Breast epithelium (tissue), 4 donors: ENCODE data around the gene ITIH5. TPM values are rescaled to one million over a fixed set of nuclear protein-coding genes. Genes with fewer than 3 reads are reported as not detected.
A peak's percentile ranks its signal among the peaks of the same experiment; 100 is the strongest.

Source experiments
- DNase-seq, 2 donors: peaks; one replicate each; pipeline ENCODE4 v3.0.0-alpha.2; 2019; ENCODE audit warnings: low spot score in 2 of 2
- H3K27ac ChIP-seq, 2 donors: fragments of 200-600 bp; sonication (generic) in 1 of 2; one replicate each; pipeline ENCODE4 v1.5.1; 2016 to 2019; ENCODE audit warnings: mild to moderate bottlenecking in 1 of 2
- H3K27me3 ChIP-seq, 2 donors: fragments of 200-600 bp; sonication (generic) in 1 of 2; one replicate each; pipeline versions ENCODE4 v1.5.1 to v1.6.0; 2017 to 2019; ENCODE audit warnings: control low read depth in 1 of 2, mild to moderate bottlenecking in 1 of 2
- H3K36me3 ChIP-seq: fragments of 200-600 bp; one replicate; pipeline ENCODE4 v1.5.1; 2019
- H3K4me1 ChIP-seq, 2 donors: fragments of 200-600 bp; sonication (generic); one replicate each; pipeline ENCODE4 v1.5.1; 2016 to 2019; ENCODE audit warnings: control low read depth in 1 of 2
- H3K4me3 ChIP-seq, 3 donors: fragments of 200-600 bp; sonication (generic); 1 replicate in 2 of 3; 2 replicates in 1 of 3; pipeline ENCODE4 v1.5.1; 2016 to 2019; ENCODE audit warnings: mild to moderate bottlenecking in 3 of 3, moderate library complexity in 2 of 3
- H3K9me3 ChIP-seq, 2 donors: fragments of 200-600 bp; sonication (generic) in 1 of 2; one replicate each; pipeline ENCODE4 v1.5.1; 2016 to 2019; ENCODE audit warnings: control low read depth in 1 of 2
- POLR2A ChIP-seq: fragments of 450-650 bp; IDR thresholded peaks from one replicate; pipeline ENCODE4 v1.6.1; 2016; ENCODE audit warnings: antibody characterized with exemption, mild to moderate bottlenecking, moderate library complexity
- POLR2AphosphoS5 ChIP-seq, 3 donors: sonication (generic); formaldehyde crosslinking; IDR thresholded peaks; one replicate each; pipeline ENCODE4 v1.6.1; 2017; ENCODE audit warnings: antibody characterized with exemption in 3 of 3
- intact Hi-C: fragments of 100-400 bp; cut with DNase I; formaldehyde crosslinking; loops from one replicate; pipeline ENCODE4 v1.15.1; 2023; ENCODE audit warnings: low total_unique reads
- total RNA-seq, 3 donors: library from RNA; depleted of rRNA; stranded (reverse); fragments of >200 nt; gene quantifications; one replicate each; pipeline ENCODE4 v1.1.0, GENCODE V29; 2016
- TF ChIP-seq, protein P1 (sequence below), 3 donors: fragments of 450-650 bp; IDR thresholded peaks; one replicate each; pipeline ENCODE4 v1.5.1; 2016 to 2017; ENCODE audit warnings: antibody characterized with exemption in 3 of 3, mild to moderate bottlenecking in 3 of 3, moderate library complexity in 3 of 3

The ITIH5 gene
- total RNA-seq, 3 donors from 2014 or later = 18.7 to 407 (median 54.1) TPM

- H3K36me3 ChIP-seq = no peaks in the 10 kb centered on the region
- no peak for DNase-seq
- no peak overlapping the region for H3K4me3 ChIP-seq
- no peak overlapping the region for H3K27ac ChIP-seq
- no peaks in the 10 kb centered on the region for H3K4me1 ChIP-seq
- intact Hi-C loops = no loop called here
- no peaks in the 10 kb centered on the region for H3K27me3 ChIP-seq
- no peak for TF ChIP-seq POLR2AphosphoS5 (IDR thresholded peaks at IDR 0.05)
- TF ChIP-seq POLR2A = no peak
- TF ChIP-seq, protein P1, sequence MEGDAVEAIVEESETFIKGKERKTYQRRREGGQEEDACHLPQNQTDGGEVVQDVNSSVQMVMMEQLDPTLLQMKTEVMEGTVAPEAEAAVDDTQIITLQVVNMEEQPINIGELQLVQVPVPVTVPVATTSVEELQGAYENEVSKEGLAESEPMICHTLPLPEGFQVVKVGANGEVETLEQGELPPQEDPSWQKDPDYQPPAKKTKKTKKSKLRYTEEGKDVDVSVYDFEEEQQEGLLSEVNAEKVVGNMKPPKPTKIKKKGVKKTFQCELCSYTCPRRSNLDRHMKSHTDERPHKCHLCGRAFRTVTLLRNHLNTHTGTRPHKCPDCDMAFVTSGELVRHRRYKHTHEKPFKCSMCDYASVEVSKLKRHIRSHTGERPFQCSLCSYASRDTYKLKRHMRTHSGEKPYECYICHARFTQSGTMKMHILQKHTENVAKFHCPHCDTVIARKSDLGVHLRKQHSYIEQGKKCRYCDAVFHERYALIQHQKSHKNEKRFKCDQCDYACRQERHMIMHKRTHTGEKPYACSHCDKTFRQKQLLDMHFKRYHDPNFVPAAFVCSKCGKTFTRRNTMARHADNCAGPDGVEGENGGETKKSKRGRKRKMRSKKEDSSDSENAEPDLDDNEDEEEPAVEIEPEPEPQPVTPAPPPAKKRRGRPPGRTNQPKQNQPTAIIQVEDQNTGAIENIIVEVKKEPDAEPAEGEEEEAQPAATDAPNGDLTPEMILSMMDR (IDR thresholded peaks at IDR 0.05) = no peak
- no peaks in the 10 kb centered on the region for H3K9me3 ChIP-seq
Observed at GRCh38 chr10:7618461-7618860, 48.3 kb downstream of the ITIH5 start.

DNA sequence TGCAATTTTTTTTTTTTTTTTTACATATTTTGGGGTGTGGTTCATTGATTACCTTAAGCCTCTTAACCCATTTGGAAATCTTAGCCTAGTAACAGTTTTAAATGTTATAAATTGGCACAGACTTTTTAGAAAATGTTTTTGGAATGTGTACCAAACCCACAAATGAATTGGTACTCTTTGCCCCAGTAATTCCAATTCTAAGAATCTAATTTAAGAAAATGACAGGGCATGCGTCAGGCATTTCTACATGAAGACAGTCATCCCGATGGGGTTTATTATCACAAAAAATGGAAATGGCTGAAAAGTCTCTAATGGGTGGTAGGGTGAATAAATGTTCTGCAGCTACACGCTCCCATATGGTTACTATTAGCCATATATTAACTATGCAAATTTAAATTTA, 54.9 kb downstream of the ITIH5 start:
- H3K27ac ChIP-seq = no peak overlapping the region
- no peak overlapping the region for H3K4me3 ChIP-seq
- H3K4me1 ChIP-seq = no peaks in the 10 kb centered on the region
- H3K36me3 ChIP-seq = no peaks in the 10 kb centered on the region
- no peaks in the 10 kb centered on the region for H3K9me3 ChIP-seq
- TF ChIP-seq POLR2A = no peak
- TF ChIP-seq POLR2AphosphoS5 (IDR thresholded peaks at IDR 0.05) = no peak
- TF ChIP-seq, protein P1 (IDR thresholded peaks at IDR 0.05) = no peak
- no peaks in the 10 kb centered on the region for H3K27me3 ChIP-seq
- intact Hi-C loops = no loop called here
- no peak for DNase-seq

DNA sequence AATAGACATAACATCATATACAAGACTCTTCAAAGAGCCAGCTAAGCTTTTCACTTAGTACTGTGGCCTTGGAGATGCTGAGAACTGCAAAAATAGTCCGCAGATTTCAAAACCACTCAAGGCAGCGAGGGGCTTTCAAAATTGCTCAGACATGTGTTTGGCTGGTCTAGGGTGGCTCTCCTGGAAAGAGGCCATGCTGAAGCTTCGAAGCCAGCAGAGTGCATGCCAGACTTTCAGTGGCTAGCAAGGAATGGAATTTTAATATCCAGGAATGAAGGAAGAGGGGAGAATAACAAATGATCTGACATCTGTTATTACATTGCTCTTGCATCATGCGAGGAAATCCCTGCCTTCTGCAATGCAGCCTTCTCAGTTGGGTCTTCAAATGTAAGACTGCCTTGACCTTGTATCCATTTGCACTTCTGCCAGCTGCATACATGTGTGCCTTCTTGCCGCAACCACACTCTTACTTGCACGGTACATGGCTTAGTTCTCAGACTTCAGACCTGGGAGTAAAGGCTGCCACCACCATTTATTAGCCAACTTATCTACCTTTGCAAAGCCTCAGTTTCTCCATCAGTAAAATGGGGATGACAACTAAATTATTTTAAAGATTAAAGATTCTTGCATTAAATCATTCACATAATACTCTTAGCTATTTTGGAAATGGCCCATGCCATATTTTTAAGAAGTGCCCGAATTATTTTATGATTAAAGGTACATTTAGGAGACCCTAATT, 55.9 kb downstream of the ITIH5 start:
- H3K4me3 ChIP-seq = no peak overlapping the region
- peak in 2 of 3 donors; percentile 66 to 68 for TF ChIP-seq POLR2AphosphoS5 (IDR thresholded peaks at IDR 0.05)
- no peak for TF ChIP-seq POLR2A
- H3K27ac ChIP-seq = no peak overlapping the region
- no peaks in the 10 kb centered on the region for H3K4me1 ChIP-seq
- H3K36me3 ChIP-seq = no peaks in the 10 kb centered on the region
- DNase-seq = no peak
- intact Hi-C loops = no loop called here
- H3K27me3 ChIP-seq = no peaks in the 10 kb centered on the region
- no peaks in the 10 kb centered on the region for H3K9me3 ChIP-seq

DNA sequence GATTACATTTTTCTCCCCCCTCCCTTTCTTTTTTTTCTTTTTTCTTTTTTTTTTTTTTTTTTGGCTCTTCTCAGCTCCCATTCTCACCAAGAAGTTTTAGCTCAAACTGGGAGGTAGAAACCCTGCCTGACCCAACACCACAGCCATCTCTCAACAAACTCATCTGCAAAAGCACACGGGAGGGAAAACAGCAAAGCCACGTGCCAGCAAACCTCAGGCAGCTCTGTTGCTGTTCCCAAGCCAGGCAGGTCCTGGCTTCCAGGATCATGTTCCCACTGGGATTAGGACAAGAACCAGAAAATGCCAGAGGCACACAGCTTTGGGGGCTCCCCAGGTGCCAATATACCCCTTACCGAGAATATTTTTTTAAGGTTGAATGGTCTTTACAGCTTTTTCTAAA, 56.7 kb downstream of the ITIH5 start:
- no peaks in the 10 kb centered on the region for H3K4me1 ChIP-seq
- H3K27me3 ChIP-seq = no peaks in the 10 kb centered on the region
- TF ChIP-seq, protein P1 (IDR thresholded peaks at IDR 0.05) = no peak
- TF ChIP-seq POLR2AphosphoS5 (IDR thresholded peaks at IDR 0.05) (no peak), POLR2A (no peak)
- no peak for DNase-seq
- no peaks in the 10 kb centered on the region for H3K36me3 ChIP-seq
- no peak overlapping the region for H3K27ac ChIP-seq
- H3K4me3 ChIP-seq = no peak overlapping the region
- intact Hi-C loops = no loop called here
- H3K9me3 ChIP-seq = no peaks in the 10 kb centered on the region

- Histone ChIP-seq H3K36me3 (no peaks in the 10 kb centered on the region), H3K27ac (no peak overlapping the region), H3K27me3 (no peaks in the 10 kb centered on the region), H3K4me3 (no peak overlapping the region), H3K9me3 (no peaks in the 10 kb centered on the region), H3K4me1 (no peaks in the 10 kb centered on the region)
- intact Hi-C loops = no loop called here
- no peak for DNase-seq
- TF ChIP-seq POLR2A (no peak), POLR2AphosphoS5 (IDR thresholded peaks at IDR 0.05) (no peak)
- TF ChIP-seq, protein P1 (IDR thresholded peaks at IDR 0.05) = no peak
Observed at GRCh38 chr10:7609556-7609955, 57.2 kb downstream of the ITIH5 start.
